HCT116 (cell line): ENCODE measurements around the gene EVA1A. TPM values are rescaled to one million over a fixed set of nuclear protein-coding genes. Genes with fewer than 3 reads are reported as not detected.

Experiments
- ATAC-seq: fragments of 200-7000 bp; cut with Tn5 transposase; 2 replicates; pipeline ENCODE4 v1.9.1; 2020; ENCODE audit warnings: mild to moderate bottlenecking, moderate library complexity
- BruUV-seq: library from RNA; stranded (reverse); fragments of 400-500 nt; replicated peaks from 2 replicates; lab custom pipeline; 2021; lab: Mats Ljungman, UMichigan
- CTCF ChIA-PET: fragments of 300-600 bp; sonication (Branson Sonifier 250); formaldehyde crosslinking; loops from one replicate; lab custom pipeline; 2021; ENCODE audit warnings: antibody characterized with exemption; lab: Charles Lee
- POLR2A ChIA-PET: fragments of 300-600, 350-600 bp; sonication (Branson Sonifier 250); formaldehyde crosslinking; loops from one replicate; lab custom pipeline; 2021; ENCODE audit warnings: antibody characterized with exemption; lab: Charles Lee
- RAD21 ChIA-PET, 2 experiments: fragments of 300-600 bp; sonication (Branson Sonifier 250); formaldehyde crosslinking; loops; one replicate each; lab custom pipeline; 2023; ENCODE audit warnings: low total read pairs in 2 of 2; ENCODE audit not compliant: uncharacterized antibody in 2 of 2, unreplicated experiment in 2 of 2, low non-redundant PET in 1 of 2; lab: Charles Lee
- DNase-seq: peaks from one replicate; pipeline ENCODE4 v3.0.0-alpha.2; 2010; ENCODE audit warnings: low read depth, low spot score
- H2AFZ ChIP-seq: fragments of 200-600 bp; shearing (Covaris generic), sonication (generic); 2 replicates; pipeline ENCODE4 v1.6.1; 2017; ENCODE audit warnings: low read depth, mixed run types, mixed read lengths, antibody characterized with exemption, low read length; ENCODE audit not compliant: poor library complexity, severe bottlenecking
- H3K27ac ChIP-seq: 2 replicates; pipeline ENCODE4 v1.5.1; 2012; ENCODE audit warnings: low read depth, low read length
- H3K27me3 ChIP-seq: fragments of 200-600 bp; sonication (generic); 2 replicates; pipeline ENCODE4 v1.6.1; 2016; ENCODE audit warnings: mixed run types, low read length, mixed read lengths; ENCODE audit not compliant: insufficient read depth
- H3K36me3 ChIP-seq, 2 experiments: fragments of 200-500 bp in 1 of 2; fragments of 200-600 bp in 1 of 2; sonication (Bioruptor generic) in 1 of 2; sonication (generic) in 1 of 2; 2 replicates each; pipeline versions ENCODE4 v1.5.1 to v1.6.1; 2014 to 2016; ENCODE audit warnings: low read length in 2 of 2, inconsistent platforms in 1 of 2, mixed read lengths in 1 of 2, mixed run types in 1 of 2; ENCODE audit not compliant: insufficient read depth in 2 of 2, control insufficient read depth in 1 of 2
- H3K4me1 ChIP-seq, 2 experiments: fragments of 200-600 bp in 1 of 2; sonication (generic) in 1 of 2; 2 replicates each; pipeline versions ENCODE4 v1.5.1 to v1.6.1; 2012 to 2017; ENCODE audit warnings: low read length in 2 of 2, inconsistent platforms in 1 of 2, mild to moderate bottlenecking in 1 of 2, mixed read lengths in 1 of 2, mixed run types in 1 of 2, moderate library complexity in 1 of 2; ENCODE audit not compliant: insufficient read depth in 2 of 2, control insufficient read depth in 1 of 2
- H3K4me2 ChIP-seq: fragments of 200-600 bp; sonication (generic); 2 replicates; pipeline ENCODE4 v1.6.1; 2017; ENCODE audit warnings: mixed run types, low read length, mixed read lengths
- H3K4me3 ChIP-seq, 2 experiments: fragments of 200-600 bp in 1 of 2; sonication (generic) in 1 of 2; replicated peaks in 1 of 2; 2 replicates each; pipeline ENCODE4 v1.5.1; 2011 to 2016; ENCODE audit warnings: low read length in 2 of 2, control low read depth in 1 of 2, low read depth in 1 of 2, mild to moderate bottlenecking in 1 of 2, mixed read lengths in 1 of 2, mixed run types in 1 of 2
- H3K79me2 ChIP-seq: fragments of 200-600 bp; sonication (generic); 2 replicates; pipeline ENCODE4 v1.6.1; 2017; ENCODE audit warnings: mild to moderate bottlenecking, mixed run types, low read length, moderate library complexity, mixed read lengths; ENCODE audit not compliant: insufficient read depth
- H3K9ac ChIP-seq: fragments of 200-600 bp; sonication (generic); 2 replicates; pipeline ENCODE4 v1.6.1; 2016; ENCODE audit warnings: low read length, mixed read lengths
- H3K9me2 ChIP-seq: fragments of 200-600 bp; sonication (generic), shearing (Covaris generic); 2 replicates; pipeline ENCODE4 v1.6.1; 2017; ENCODE audit warnings: mixed run types, mild to moderate bottlenecking, moderate library complexity; ENCODE audit not compliant: insufficient read depth
- H3K9me3 ChIP-seq, 2 experiments: fragments of 200-500 bp in 1 of 2; fragments of 200-600 bp in 1 of 2; sonication (Bioruptor generic) in 1 of 2; sonication (generic) in 1 of 2; 2 replicates each; pipeline ENCODE4 v1.6.1; 2014 to 2017; ENCODE audit warnings: low read length in 2 of 2, mixed read lengths in 2 of 2, inconsistent platforms in 1 of 2, low read depth in 1 of 2, mild to moderate bottlenecking in 1 of 2, mixed run types in 1 of 2, moderate library complexity in 1 of 2; ENCODE audit not compliant: control insufficient read depth in 1 of 2, insufficient read depth in 1 of 2
- H4K20me1 ChIP-seq: fragments of 200-600 bp; sonication (generic), shearing (Covaris generic); 2 replicates; pipeline ENCODE4 v1.6.1; 2017; ENCODE audit warnings: mixed run types, mild to moderate bottlenecking, moderate library complexity; ENCODE audit not compliant: insufficient read depth
- CEBPB ChIP-seq: IDR thresholded peaks from 2 replicates; pipeline ENCODE4 v1.6.1; 2012; ENCODE audit warnings: low read depth
- CTCF ChIP-seq, 3 experiments: fragments of 200-600 bp in 1 of 3; sonication (generic) in 1 of 3; IDR thresholded peaks in 2 of 3; conservative IDR thresholded peaks in 1 of 3; 2 replicates each; pipeline ENCODE4 v1.5.1; 2012 to 2017; ENCODE audit warnings: low read depth in 2 of 3, low read length in 2 of 3, antibody characterized with exemption in 1 of 3, borderline replicate concordance in 1 of 3, control low read depth in 1 of 3, mild to moderate bottlenecking in 1 of 3, mixed read lengths in 1 of 3, mixed run types in 1 of 3, moderate library complexity in 1 of 3; ENCODE audit not compliant: insufficient read depth in 1 of 3
- ELF1 ChIP-seq: IDR thresholded peaks from 2 replicates; pipeline ENCODE4 v1.6.1; 2012; ENCODE audit warnings: low read depth, borderline replicate concordance
- FOSL1 ChIP-seq: IDR thresholded peaks from 2 replicates; pipeline ENCODE4 v1.6.1; 2012; ENCODE audit warnings: low read depth
- JUND ChIP-seq: IDR thresholded peaks from 2 replicates; pipeline ENCODE4 v1.6.1; 2012
- MAX ChIP-seq: IDR thresholded peaks from 2 replicates; pipeline ENCODE4 v1.6.1; 2012
- SP1 ChIP-seq: IDR thresholded peaks from 2 replicates; pipeline ENCODE4 v1.6.1; 2012; ENCODE audit warnings: low read depth
- SRF ChIP-seq: IDR thresholded peaks from 2 replicates; pipeline ENCODE4 v1.6.1; 2012; ENCODE audit warnings: low read depth
- YY1 ChIP-seq: IDR thresholded peaks from 2 replicates; pipeline ENCODE4 v1.6.1; 2011; ENCODE audit warnings: low read length, low read depth, moderate library complexity, mild to moderate bottlenecking; ENCODE audit not compliant: insufficient replicate concordance; ENCODE audit errors: extremely low read depth
- ZBTB33 ChIP-seq: IDR thresholded peaks from 2 replicates; pipeline ENCODE4 v1.6.1; 2011; ENCODE audit warnings: mild to moderate bottlenecking, low read length, moderate library complexity; ENCODE audit not compliant: insufficient replicate concordance; ENCODE audit errors: extremely low read depth
- ZFX ChIP-seq: fragments of 450-650 bp; IDR thresholded peaks from 2 replicates; pipeline ENCODE4 v1.6.1; 2017
- ZNF274 ChIP-seq: fragments of 200-500 bp; sonication (Bioruptor generic); IDR thresholded peaks from 2 replicates; pipeline ENCODE4 v1.6.1; 2014; ENCODE audit warnings: mild to moderate bottlenecking, low read depth, low read length, inconsistent platforms
- intact Hi-C: fragments of 100-400 bp; cut with micrococcal nuclease; formaldehyde crosslinking; loops from 2 replicates; pipeline ENCODE4 v1.10.0; 2022
- total RNA-seq: library from RNA; stranded (reverse); gene quantifications from one replicate; pipeline ENCODE4 v1.2.1, GENCODE V29; 2021; ENCODE audit not compliant: unreplicated experiment
- TF ChIP-seq, protein P1 (sequence below): IDR thresholded peaks from 2 replicates; pipeline ENCODE4 v1.6.1; 2012

Gene EVA1A
- total RNA-seq, 1 experiment from 2014 or later, result 2.8 TPM

DNA sequence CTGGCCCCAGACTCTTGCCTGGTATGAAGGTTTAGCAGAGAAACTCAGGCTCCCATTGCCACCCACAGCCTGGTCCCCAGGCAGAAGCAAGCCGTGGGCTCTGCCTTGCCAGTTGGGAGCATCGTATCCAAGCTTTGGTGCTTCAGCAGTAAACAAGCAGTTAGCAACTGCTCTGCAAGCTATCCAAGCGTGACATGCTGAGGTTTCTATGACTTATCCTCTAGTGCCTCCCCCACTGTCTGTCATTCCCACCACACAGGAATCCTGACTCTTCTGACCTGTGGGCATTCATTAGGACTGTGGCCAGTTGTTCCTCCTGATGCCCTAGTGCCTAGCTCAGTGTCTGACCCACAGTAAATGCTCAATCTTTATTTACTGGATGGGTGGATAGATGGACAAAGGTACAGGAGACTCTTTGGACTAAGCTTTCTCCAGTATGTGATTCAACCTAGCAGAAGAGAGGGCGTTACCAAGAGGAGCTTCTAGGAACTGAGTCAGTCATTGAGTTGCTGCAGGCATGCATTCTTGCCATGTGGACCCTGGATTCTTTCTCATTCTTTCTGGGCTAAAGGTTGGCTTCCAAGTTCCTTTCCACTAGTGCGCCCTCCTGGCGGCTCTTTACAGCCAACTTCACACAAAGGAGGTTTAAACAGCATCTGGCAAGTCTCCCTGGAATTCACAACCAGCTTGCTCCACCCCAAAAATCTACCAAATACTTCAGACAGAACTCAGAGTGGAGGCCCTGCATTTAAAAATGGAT, 45.2 kb upstream of the EVA1A start:
- ChIA-PET RAD21 (no interaction called here), CTCF (interaction anchor here (0.7 to 1.7 kb wide), 3 partner anchors 24 to 140 kb away, joined by 3 to 5 read pairs (median 4); no protein-coding TSS in a partner anchor), POLR2A (no interaction called here)
- Histone ChIP-seq H3K9me3 (no peaks in the 10 kb centered on the region), H2AFZ (no peak overlapping the region), H3K27me3 (peaks cover 21% of the 10 kb centered on the region; the same call in 1 of the 2 replicates), H3K9ac (no peak overlapping the region), H3K4me1 (peaks cover 5 to 10% of the 10 kb centered on the region in 2 experiments), H3K4me2 (peak overlapping the region; percentile 10; the same call in 1 of the 2 replicates), H3K4me3 (no peak overlapping the region), H4K20me1 (no peaks in the 10 kb centered on the region), H3K36me3 (no peaks in the 10 kb centered on the region), H3K79me2 (no peaks in the 10 kb centered on the region), H3K9me2 (no peaks in the 10 kb centered on the region), H3K27ac (no peak overlapping the region)
- no peak for TF ChIP-seq FOSL1
- TF ChIP-seq MAX, result no peak
- TF ChIP-seq, protein P1, sequence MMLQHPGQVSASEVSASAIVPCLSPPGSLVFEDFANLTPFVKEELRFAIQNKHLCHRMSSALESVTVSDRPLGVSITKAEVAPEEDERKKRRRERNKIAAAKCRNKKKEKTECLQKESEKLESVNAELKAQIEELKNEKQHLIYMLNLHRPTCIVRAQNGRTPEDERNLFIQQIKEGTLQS, result no peak
- TF ChIP-seq ELF1, result no peak
- TF ChIP-seq ZNF274, result no peak
- TF ChIP-seq YY1, result no peak
- no peak for TF ChIP-seq SP1
- TF ChIP-seq CEBPB, result no peak
- no peak for TF ChIP-seq SRF
- no peak for TF ChIP-seq ZBTB33
- no peak for TF ChIP-seq CTCF (IDR thresholded peaks at IDR 0.05 in 2 of 3, conservative IDR thresholded peaks at IDR 0.05 in 1 of 3; ENCODE audit: borderline replicate concordance in 1 of 3, insufficient read depth in 1 of 3, low read depth in 2 of 3, low read length in 2 of 3)
- TF ChIP-seq JUND, result no peak
- TF ChIP-seq ZFX, result no peak
- intact Hi-C loops, result loop anchor here (5.0 to 10.0 kb wide), 2 partner anchors 541 to 684 kb away; no protein-coding TSS in a partner anchor
- ATAC-seq (no peak), DNase-seq (no peak)
- no TSS peak for BruUV-seq
